GM18526 (cell line): ENCODE measurements around the gene OSBPL2.

Experiments
- POLR2A ChIP-seq: IDR thresholded peaks from 3 replicates; pipeline ENCODE4 v1.6.1; 2011; ENCODE audit not compliant: insufficient read length; ENCODE audit errors: extremely low read depth

The OSBPL2 gene

GRCh38 chr20:62316331-62317166, 78.2 kb downstream of the OSBPL2 start:
- TF ChIP-seq POLR2A: no peak

DNA sequence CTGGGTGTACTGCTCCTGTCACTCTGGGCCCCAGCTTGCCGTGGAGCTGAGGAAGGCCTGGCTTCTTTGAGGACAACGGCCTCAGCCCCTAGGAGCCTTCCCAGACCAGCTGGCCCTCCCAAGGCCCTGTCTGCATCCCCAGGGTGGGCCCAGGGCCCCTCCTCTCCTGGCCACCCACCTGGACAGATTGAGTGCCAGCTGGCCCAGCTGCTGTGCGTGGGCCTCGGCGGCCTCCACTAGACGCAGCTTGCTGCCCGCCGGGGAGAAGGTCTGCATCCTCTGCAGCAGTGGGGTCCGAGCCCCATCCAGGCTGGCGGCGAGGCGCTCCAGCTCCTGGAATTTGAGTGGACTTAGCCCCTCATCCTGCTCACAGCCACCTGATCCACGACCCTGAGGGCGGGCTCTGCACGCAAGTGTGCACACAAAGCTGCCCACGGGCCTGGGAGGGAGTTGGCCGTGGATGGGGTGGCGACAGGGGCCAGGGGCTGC, 78.9 kb downstream of the OSBPL2 start:
- TF ChIP-seq POLR2A: no peak

- TF ChIP-seq POLR2A: no peak
These were observed 80.4 kb downstream of the OSBPL2 start for GRCh38 chr20:62318400-62319345.

- TF ChIP-seq POLR2A: no peak
These were observed 81.1 kb downstream of the OSBPL2 start for GRCh38 chr20:62319346-62319909.

DNA sequence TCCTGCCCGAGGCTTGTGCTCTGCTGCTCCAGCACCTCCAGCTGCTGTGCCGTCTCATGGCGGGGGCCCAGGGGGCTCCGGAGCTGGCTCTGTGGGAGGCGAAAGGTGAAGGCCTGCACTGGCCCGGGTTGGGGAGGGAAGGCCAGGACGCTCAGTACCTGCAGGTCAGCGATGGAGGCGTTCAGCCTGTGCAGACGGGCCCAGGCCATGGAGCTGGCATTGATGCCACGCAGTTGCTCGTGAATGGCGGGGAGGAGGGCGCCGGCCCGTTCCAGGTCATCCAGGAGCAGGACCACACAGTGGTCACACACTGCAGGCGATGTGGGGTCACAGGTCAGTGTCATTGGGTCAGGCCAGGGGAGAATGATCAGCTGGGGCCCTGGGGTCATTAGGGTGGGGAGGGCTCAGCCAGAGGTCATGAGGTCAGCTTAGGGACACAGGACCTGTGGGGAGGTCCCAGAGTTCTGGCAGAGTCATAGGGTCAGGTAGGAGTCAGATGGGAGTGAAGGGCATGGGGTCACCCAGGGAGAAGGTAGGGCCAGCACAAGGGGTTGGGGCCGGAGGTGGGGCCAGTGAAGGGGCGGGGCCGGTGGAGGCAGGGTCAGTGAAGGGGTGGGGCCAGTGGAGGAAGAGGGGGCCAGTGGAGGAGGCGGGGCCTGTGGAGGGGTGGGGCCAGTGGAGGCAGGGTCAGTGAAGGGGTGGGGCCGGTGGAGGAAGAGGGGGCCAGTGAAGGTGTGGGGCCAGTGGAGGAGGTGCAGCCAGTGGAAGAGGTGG, 82.4 kb downstream of the OSBPL2 start:
- no peak for TF ChIP-seq POLR2A

DNA sequence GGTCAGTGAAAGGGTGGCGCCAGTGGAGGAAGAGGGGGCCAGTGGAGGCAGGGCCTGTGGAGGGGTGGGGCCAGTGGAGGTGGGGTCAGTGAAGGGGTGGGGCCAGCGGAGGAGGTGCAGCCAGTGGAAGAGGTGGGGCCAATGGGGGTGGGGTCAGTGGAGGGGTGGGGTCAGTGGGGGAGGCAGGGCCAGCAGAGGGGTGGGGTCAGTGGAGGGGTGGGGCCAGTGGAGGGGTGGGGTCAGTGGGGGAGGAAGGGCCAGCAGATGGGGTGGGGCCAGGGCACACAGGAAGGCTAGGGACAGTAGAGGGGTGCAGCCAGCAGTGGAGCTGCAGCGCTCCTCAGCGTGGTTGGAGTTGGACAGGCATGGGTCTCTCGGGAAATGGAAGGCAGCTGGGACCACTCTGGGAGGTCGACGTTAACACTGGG, 83.2 kb downstream of the OSBPL2 start:
- TF ChIP-seq POLR2A: no peak

GRCh38 chr20:62321975-62322374, 83.7 kb downstream of the OSBPL2 start:
- TF ChIP-seq POLR2A: no peak

DNA sequence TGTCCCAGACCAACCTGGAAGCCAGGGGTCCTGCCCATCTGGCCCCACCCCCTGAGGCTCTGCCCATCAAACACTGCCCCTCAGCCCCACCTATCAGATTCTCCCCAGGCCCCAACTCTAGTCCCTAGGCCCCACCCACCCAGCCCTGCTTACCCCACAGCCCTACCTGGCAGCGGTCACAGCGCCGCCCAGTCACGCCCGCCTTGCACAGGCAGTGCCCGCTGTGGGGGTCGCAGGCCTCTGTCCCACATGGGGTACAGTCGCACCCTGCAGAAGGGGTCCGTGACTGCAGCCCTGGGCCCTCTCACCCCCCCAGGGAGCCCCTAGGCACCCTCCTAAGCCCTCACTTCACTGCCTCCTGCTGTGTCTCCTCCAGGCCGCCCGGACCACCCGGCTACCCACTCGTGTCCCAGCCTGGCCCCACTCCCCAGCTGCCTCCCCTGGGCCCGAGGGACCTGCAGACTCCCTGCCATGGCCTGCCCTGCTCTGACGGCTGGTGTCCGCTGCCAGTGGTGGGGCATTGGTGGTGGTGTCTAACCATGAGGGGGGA, 84.2 kb downstream of the OSBPL2 start:
- TF ChIP-seq POLR2A: no peak

- TF ChIP-seq POLR2A: no peak
These were observed 85.0 kb downstream of the OSBPL2 start for GRCh38 chr20:62323146-62323979.

DNA sequence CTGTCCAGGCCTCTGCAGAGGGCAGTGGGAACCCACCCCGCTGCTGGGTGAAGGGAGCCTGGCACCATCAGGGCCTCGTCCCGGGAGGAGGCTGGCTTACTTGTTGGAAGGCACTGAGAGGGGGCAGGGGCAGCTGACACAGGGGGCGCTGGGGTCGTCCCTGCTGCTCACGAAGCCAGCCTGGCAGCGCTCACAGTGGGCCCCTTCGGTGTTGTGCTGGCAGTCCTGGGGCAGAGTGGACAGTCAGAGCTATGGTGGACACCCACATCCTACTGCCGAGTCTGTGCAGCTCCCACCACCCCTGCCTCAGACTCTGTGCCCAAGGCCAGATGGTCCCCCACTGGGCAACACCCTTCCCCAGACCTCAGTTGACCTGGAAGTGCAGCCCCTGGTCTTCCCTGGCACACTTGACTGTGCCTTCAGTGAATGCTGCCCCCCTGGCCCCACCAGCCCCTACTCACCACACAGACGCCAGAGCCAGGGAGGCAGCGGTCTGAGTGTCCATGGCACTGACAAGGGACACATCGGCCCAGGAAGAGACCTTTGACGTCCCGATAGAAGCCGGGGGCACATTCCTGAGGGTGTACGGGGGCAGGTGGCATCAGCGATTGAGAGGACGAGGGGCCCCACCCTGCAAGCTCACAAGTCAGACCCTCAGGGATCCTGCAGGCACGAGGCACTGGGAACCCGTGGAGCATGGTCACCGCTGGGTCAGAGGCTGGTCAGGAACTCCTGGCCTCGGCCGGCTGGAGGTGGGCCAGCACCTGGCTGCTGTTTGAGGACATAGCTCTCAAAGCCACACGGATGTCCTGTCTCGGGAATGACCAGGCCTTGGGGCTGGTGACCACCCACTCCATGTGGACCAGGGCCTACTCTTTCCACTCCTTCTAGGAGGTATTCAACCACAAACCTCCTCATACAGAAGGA, 85.9 kb downstream of the OSBPL2 start:
- TF ChIP-seq POLR2A: no peak

- no peak for TF ChIP-seq POLR2A
These were observed 87.0 kb downstream of the OSBPL2 start for GRCh38 chr20:62325172-62325905.

DNA sequence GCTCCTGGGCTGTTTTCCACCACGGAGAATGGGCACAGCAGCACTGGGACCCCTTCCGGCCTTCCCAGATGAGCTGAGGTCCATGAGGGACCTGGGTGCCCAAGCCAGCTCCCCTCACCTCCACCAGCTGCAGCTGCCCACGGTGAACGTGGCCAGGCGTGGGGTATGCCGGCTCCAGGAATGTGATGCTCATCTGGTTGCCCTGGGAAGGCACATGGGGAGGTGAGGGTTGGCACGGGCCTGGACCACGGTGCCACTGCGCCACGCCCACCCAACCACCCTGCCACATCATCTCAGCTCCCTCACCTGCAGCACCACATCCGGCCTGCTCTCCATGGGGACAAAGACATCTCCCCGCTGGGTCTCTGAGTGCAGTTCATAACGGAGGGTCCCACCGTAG, 88.2 kb downstream of the OSBPL2 start:
- TF ChIP-seq POLR2A: no peak
